Measurements from ENCODE around the gene DTNB. TPM values are rescaled to one million over a fixed set of nuclear protein-coding genes. Genes with fewer than 3 reads are reported as not detected.

DTNB gene
- total and polyA plus RNA-seq, 4 experiments from 2014 or later = 18.0 to 45.3 (median 33.2) TPM

DNA sequence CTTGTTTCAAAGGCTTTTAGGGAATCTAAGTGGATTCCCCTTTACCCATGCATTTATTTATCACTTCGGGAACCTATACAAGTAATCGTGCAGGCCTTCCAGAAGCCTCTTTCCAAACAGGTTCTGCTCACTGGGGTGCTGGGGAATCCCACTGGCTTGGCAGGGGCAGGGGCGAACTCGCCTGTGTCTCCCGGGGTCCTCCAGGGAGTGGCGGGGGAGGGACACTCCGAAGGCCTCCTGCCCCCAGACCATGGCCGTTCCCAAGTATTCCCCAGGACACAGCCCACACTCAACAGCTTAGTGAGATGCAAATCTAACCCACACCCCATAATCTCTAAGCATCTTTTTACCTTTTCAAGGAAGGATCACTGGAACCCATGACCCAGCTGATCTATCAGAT lies 338.2 kb downstream of the DTNB start:
- DNase-seq = no peak
- intact Hi-C loops (cut with micrococcal nuclease) = no loop called here
- no peak overlapping the region for H3K4me3 ChIP-seq (ENCODE audit: low read length in 2 of 2)
- no peaks in the 10 kb centered on the region for H3K9me3 ChIP-seq (ENCODE audit: control insufficient read depth in 1 of 2, low read length in 2 of 2)
- peak overlapping the region in 6 of 8 donors; percentile 27 to 71 (median 62) for H3K4me3 Mint-ChIP-seq
- CTCF ChIA-PET (ENCODE audit: partially characterized antibody) = interaction anchor here (0.8 to 6.2 kb wide), 3 partner anchors 22 to 26 kb away, joined by 3 to 28 read pairs (median 3); no protein-coding TSS in a partner anchor
- H3K36me3 Mint-ChIP-seq = peaks cover 7 to 13% of the 10 kb centered on the region in 2 donors
- peaks cover 56 to 94% (median 75%) of the 10 kb centered on the region in 4 donors for H3K4me1 Mint-ChIP-seq
- H3K27ac Mint-ChIP-seq = peak overlapping the region in 6 of 7 donors; percentile 57 to 90 (median 84)
- no peaks in the 10 kb centered on the region for H3K27me3 Mint-ChIP-seq
- H3K9me3 Mint-ChIP-seq = no peaks in the 10 kb centered on the region
- peaks cover 68% of the 10 kb centered on the region for H3K4me1 ChIP-seq (ENCODE audit: insufficient read depth, low read length)
- no peak overlapping the region for H3K27ac ChIP-seq (ENCODE audit: low read depth, low read length)
- H3K36me3 ChIP-seq (ENCODE audit: insufficient read depth, low read length) = no peaks in the 10 kb centered on the region
- POLR2A ChIA-PET (ENCODE audit: partially characterized antibody) = interaction anchor here (1.6 to 4.8 kb wide), 4 partner anchors 12 to 59 kb away, joined by 5 to 21 read pairs (median 10); no protein-coding TSS in a partner anchor
- no peaks in the 10 kb centered on the region for H3K27me3 ChIP-seq (ENCODE audit: insufficient read depth, low read length)

DNA sequence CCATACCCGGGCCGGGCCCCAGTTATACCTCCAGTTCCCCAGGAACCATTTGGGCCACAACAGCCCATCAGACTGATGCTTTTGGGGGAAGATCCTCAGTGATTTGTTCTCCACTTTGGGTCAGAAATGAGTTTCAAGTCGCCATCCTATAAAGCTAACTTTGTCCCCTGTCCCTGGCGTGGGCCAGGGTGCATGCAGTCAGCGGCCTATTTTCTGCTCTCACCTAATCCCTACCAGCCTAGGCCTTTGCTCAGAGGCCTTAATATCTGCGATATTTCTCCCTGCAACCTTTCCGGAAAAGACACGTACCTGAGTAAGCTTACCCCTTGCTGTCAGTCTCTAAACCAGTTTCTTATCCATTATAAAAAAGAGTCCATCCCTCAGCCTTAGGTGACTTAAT lies 338.9 kb downstream of the DTNB start:
- H3K27ac Mint-ChIP-seq = peak overlapping the region; percentile 57 to 90 (median 84)
- H3K9me3 Mint-ChIP-seq = no peaks in the 10 kb centered on the region
- no peaks in the 10 kb centered on the region for H3K36me3 ChIP-seq (ENCODE audit: insufficient read depth, low read length)
- DNase-seq = no peak
- peaks cover 63 to 97% (median 77%) of the 10 kb centered on the region in 4 donors for H3K4me1 Mint-ChIP-seq
- ChIA-PET POLR2A (ENCODE audit: partially characterized antibody) (interaction anchor here (0.8 to 4.8 kb wide), 6 partner anchors 8 to 61 kb away, joined by 4 to 21 read pairs (median 7); partner anchors contain the start of gene DNMT3A), CTCF (ENCODE audit: partially characterized antibody) (interaction anchor here (1.0 to 2.1 kb wide), 3 partner anchors 21 to 58 kb away, joined by 3 to 8 read pairs (median 4); no protein-coding TSS in a partner anchor)
- peaks cover 7 to 13% of the 10 kb centered on the region in 2 donors for H3K36me3 Mint-ChIP-seq
- H3K4me3 ChIP-seq (ENCODE audit: low read length in 2 of 2) = peak overlapping the region in 1 of 2 donors; percentile 20
- H3K9me3 ChIP-seq (ENCODE audit: control insufficient read depth in 1 of 2, low read length in 2 of 2) = no peaks in the 10 kb centered on the region
- intact Hi-C loops (cut with micrococcal nuclease) = no loop called here
- peak overlapping the region in 7 of 8 donors; percentile 29 to 71 (median 67) for H3K4me3 Mint-ChIP-seq
- peak overlapping the region; percentile 9 for H3K27ac ChIP-seq (ENCODE audit: low read depth, low read length)
- no peaks in the 10 kb centered on the region for H3K27me3 Mint-ChIP-seq
- H3K27me3 ChIP-seq (ENCODE audit: insufficient read depth, low read length) = no peaks in the 10 kb centered on the region
- peaks cover 61% of the 10 kb centered on the region for H3K4me1 ChIP-seq (ENCODE audit: insufficient read depth, low read length)

DNA sequence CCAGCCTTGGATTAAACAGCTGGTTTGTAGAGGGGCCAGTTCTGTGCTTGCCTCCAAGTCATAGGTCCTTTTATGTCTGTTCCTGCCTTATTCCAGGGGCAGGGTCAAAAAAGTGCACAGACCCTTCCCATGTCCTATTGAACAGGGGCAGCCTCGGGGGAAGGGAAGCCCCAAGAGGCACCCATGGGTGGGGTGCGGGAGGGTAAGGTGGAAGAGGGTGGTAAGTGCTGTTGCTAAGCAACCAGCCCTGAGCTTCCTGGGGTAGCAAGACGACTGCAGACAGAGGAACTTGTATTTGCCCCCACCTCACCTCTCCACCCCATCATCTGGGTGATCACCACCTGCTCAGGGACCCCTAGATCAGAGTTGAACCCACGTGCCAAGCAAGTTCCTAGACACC lies 339.4 kb downstream of the DTNB start:
- H3K27me3 Mint-ChIP-seq = no peaks in the 10 kb centered on the region
- H3K4me1 ChIP-seq (ENCODE audit: insufficient read depth, low read length) = peaks cover 56% of the 10 kb centered on the region
- H3K27ac Mint-ChIP-seq = peak overlapping the region; percentile 4 to 90 (median 84)
- DNase-seq = peak in 1 of 5 donors; percentile 28
- H3K36me3 Mint-ChIP-seq = peaks cover 7 to 9% of the 10 kb centered on the region in 2 donors
- no peaks in the 10 kb centered on the region for H3K9me3 ChIP-seq (ENCODE audit: control insufficient read depth in 1 of 2, low read length in 2 of 2)
- peaks cover 58 to 94% (median 74%) of the 10 kb centered on the region in 4 donors for H3K4me1 Mint-ChIP-seq
- POLR2A ChIA-PET (ENCODE audit: partially characterized antibody) = interaction anchor here (0.6 to 4.8 kb wide), 8 partner anchors 9 to 61 kb away, joined by 3 to 21 read pairs (median 4); partner anchors contain the start of gene DNMT3A
- H3K36me3 ChIP-seq (ENCODE audit: insufficient read depth, low read length) = no peaks in the 10 kb centered on the region
- H3K4me3 Mint-ChIP-seq = peak overlapping the region in 6 of 8 donors; percentile 58 to 71 (median 68)
- no peaks in the 10 kb centered on the region for H3K27me3 ChIP-seq (ENCODE audit: insufficient read depth, low read length)
- peak overlapping the region; percentile 9 for H3K27ac ChIP-seq (ENCODE audit: low read depth, low read length)
- CTCF ChIA-PET (ENCODE audit: partially characterized antibody) = interaction anchor here (0.8 to 2.1 kb wide), 4 partner anchors 8 to 57 kb away, joined by 3 to 8 read pairs (median 4); no protein-coding TSS in a partner anchor
- H3K9me3 Mint-ChIP-seq = no peaks in the 10 kb centered on the region
- peak overlapping the region in 1 of 2 donors; percentile 20 for H3K4me3 ChIP-seq (ENCODE audit: low read length in 2 of 2)
- intact Hi-C loops (cut with micrococcal nuclease) = no loop called here

DNA sequence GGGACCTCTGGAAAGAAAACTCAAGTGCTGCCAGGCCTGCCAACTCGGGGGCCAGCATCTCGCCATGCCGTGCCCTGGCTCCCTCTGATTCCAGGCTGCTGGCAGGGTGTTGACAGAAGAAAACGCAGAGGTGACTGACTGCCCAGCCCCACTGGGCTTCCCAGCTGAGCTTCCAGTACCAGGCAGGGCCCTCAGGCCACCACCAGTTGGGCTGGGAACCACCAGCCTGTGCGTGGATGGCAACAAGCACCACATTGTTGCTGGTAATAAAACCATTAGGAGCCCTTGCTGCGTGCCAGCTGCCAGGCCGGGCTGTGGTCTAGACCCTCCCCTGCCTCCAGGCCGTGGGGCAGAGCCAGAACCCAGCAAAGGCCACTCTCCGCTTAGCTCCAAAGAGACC lies 340.8 kb downstream of the DTNB start:
- Mint-ChIP-seq H3K4me1 (peaks cover 48 to 79% (median 64%) of the 10 kb centered on the region in 4 donors), H3K27ac (peak overlapping the region in 5 of 7 donors; percentile 11 to 87 (median 35)), H3K36me3 (peaks cover 11% of the 10 kb centered on the region in 2 donors), H3K27me3 (no peaks in the 10 kb centered on the region), H3K4me3 (no peak overlapping the region), H3K9me3 (peaks cover 0 to 4% (median 3%) of the 10 kb centered on the region in 8 donors)
- H3K27me3 ChIP-seq (ENCODE audit: insufficient read depth, low read length) = no peaks in the 10 kb centered on the region
- peaks cover 42% of the 10 kb centered on the region for H3K4me1 ChIP-seq (ENCODE audit: insufficient read depth, low read length)
- H3K9me3 ChIP-seq (ENCODE audit: control insufficient read depth in 1 of 2, low read length in 2 of 2) = no peaks in the 10 kb centered on the region
- no peaks in the 10 kb centered on the region for H3K36me3 ChIP-seq (ENCODE audit: insufficient read depth, low read length)
- H3K27ac ChIP-seq (ENCODE audit: low read depth, low read length) = no peak overlapping the region
- DNase-seq = no peak
- no peak overlapping the region for H3K4me3 ChIP-seq (ENCODE audit: low read length in 2 of 2)
- CTCF ChIA-PET (ENCODE audit: partially characterized antibody) = interaction anchor here (0.9 to 1.6 kb wide), 4 partner anchors 9 to 43 kb away, joined by 3 to 6 read pairs (median 4); no protein-coding TSS in a partner anchor
- intact Hi-C loops (cut with micrococcal nuclease) = no loop called here
- POLR2A ChIA-PET (ENCODE audit: partially characterized antibody) = interaction anchor here (0.7 to 1.8 kb wide), 3 partner anchors 18 to 30 kb away, joined by 4 to 5 read pairs (median 4); no protein-coding TSS in a partner anchor

DNA sequence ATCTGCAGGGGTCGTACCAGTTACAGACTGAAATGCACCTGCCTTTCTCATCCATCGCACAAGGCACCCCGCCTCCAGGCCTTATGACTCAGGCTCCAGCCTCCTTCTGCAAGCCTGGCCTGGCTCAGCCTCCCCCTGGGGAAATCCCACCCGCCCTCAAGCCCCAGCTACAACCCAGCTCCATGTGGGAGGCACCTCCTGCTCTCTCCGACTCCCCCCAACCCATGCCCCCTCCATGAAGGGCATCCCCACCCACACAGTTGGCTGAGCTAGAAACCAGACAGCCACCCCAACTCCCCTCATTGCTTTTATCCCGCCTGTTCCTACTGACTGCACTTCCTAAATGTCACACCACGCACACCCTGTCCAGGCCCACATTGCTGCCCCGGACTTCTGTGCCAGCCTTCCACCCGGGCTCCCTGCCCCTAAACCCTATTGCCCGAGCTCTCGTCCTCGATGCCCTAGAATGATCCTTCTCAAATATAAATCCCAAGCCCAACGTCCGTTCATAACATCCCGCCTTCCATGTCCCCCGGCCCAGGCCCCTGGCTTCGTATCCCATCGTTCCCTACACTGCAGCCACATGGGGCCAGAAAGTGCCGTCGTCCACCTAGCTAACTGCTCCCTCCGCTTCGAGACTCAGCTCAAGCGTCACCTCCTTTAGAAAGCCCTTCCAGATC lies 341.6 kb downstream of the DTNB start:
- no peak overlapping the region for H3K4me3 Mint-ChIP-seq
- peak overlapping the region in 6 of 7 donors; percentile 46 to 88 (median 80) for H3K27ac Mint-ChIP-seq
- H3K4me1 Mint-ChIP-seq = peaks cover 42 to 72% (median 57%) of the 10 kb centered on the region in 4 donors
- POLR2A ChIA-PET (ENCODE audit: partially characterized antibody) = interaction anchor here (1.8 kb wide), 1 partner anchor 30 kb away, joined by 4 read pairs; no protein-coding TSS in a partner anchor
- H3K36me3 Mint-ChIP-seq = peaks cover 15 to 18% of the 10 kb centered on the region in 2 donors
- Histone ChIP-seq H3K27me3 (ENCODE audit: insufficient read depth, low read length) (no peaks in the 10 kb centered on the region), H3K36me3 (ENCODE audit: insufficient read depth, low read length) (no peaks in the 10 kb centered on the region), H3K27ac (ENCODE audit: low read depth, low read length) (no peak overlapping the region), H3K4me1 (ENCODE audit: insufficient read depth, low read length) (peaks cover 34% of the 10 kb centered on the region), H3K9me3 (ENCODE audit: control insufficient read depth in 1 of 2, low read length in 2 of 2) (peaks cover 0 to 1% of the 10 kb centered on the region in 2 donors), H3K4me3 (ENCODE audit: low read length in 2 of 2) (no peak overlapping the region)
- H3K27me3 Mint-ChIP-seq = no peaks in the 10 kb centered on the region
- CTCF ChIA-PET (ENCODE audit: partially characterized antibody) = interaction anchor here (0.9 to 1.6 kb wide), 4 partner anchors 9 to 37 kb away, joined by 3 to 6 read pairs (median 4); no protein-coding TSS in a partner anchor
- peaks cover 0 to 12% (median 7%) of the 10 kb centered on the region in 8 donors for H3K9me3 Mint-ChIP-seq
- peak in 1 of 5 donors; percentile 27 for DNase-seq
- intact Hi-C loops (cut with micrococcal nuclease) = no loop called here

DNA sequence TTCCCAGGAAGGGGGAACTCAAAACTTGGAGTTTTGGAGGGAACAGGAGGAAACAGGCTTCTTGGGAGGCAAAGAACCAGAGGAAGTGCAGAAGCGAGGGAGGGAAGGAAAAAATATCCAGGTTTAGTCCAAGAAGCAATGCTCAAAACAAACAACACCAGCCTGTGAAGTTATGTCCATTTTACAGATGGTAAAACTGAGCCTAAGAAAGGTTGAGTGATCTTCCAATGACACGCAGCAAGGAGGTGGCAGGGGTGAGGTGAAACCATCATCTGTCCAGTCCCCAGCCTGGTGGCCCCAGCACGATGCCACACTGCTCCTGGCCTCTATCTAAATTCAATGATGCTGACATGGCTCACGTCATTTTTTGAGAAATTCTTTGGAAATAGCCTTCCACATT lies 342.4 kb downstream of the DTNB start:
- Histone ChIP-seq H3K27ac (ENCODE audit: low read depth, low read length) (no peak overlapping the region), H3K27me3 (ENCODE audit: insufficient read depth, low read length) (no peaks in the 10 kb centered on the region), H3K4me1 (ENCODE audit: insufficient read depth, low read length) (peaks cover 26% of the 10 kb centered on the region), H3K36me3 (ENCODE audit: insufficient read depth, low read length) (no peaks in the 10 kb centered on the region), H3K4me3 (ENCODE audit: low read length in 2 of 2) (no peak overlapping the region), H3K9me3 (ENCODE audit: control insufficient read depth in 1 of 2, low read length in 2 of 2) (peaks cover 0 to 8% of the 10 kb centered on the region in 2 donors)
- peaks cover 37 to 64% (median 52%) of the 10 kb centered on the region in 4 donors for H3K4me1 Mint-ChIP-seq
- no peaks in the 10 kb centered on the region for H3K27me3 Mint-ChIP-seq
- peaks cover 0 to 20% (median 12%) of the 10 kb centered on the region in 8 donors for H3K9me3 Mint-ChIP-seq
- POLR2A ChIA-PET (ENCODE audit: partially characterized antibody) = interaction anchor here (1.4 to 1.8 kb wide), 2 partner anchors 11 to 31 kb away, joined by 4 read pairs; partner anchors contain the start of gene DNMT3A
- CTCF ChIA-PET (ENCODE audit: partially characterized antibody) = interaction anchor here (1.0 kb wide), 1 partner anchor 12 kb away, joined by 3 read pairs; no protein-coding TSS in a partner anchor
- H3K27ac Mint-ChIP-seq = peak overlapping the region in 3 of 7 donors; percentile 50 to 59 (median 53)
- intact Hi-C loops (cut with micrococcal nuclease) = no loop called here
- peaks cover 15 to 24% of the 10 kb centered on the region in 2 donors for H3K36me3 Mint-ChIP-seq
- DNase-seq = no peak
- no peak overlapping the region for H3K4me3 Mint-ChIP-seq

Data from CD4-positive, alpha-beta memory T cell (primary cell).